Thyroid gland (tissue), 4 donors: Measurements from ENCODE around the gene CCDC92.

Source experiments
- CTCF ChIP-seq, 6 experiments: fragments of 200-600 bp in 3 of 6; fragments of 450-650 bp in 3 of 6; sonication (generic) in 3 of 6; IDR thresholded peaks; one replicate each; pipeline ENCODE4 v1.5.1; 2016 to 2019; ENCODE audit warnings: antibody characterized with exemption in 6 of 6, mild to moderate bottlenecking in 2 of 6, inconsistent platforms in 1 of 6, moderate library complexity in 1 of 6
- POLR2A ChIP-seq, 2 donors: fragments of 450-650 bp; IDR thresholded peaks; one replicate each; pipeline ENCODE4 v1.6.1; 2017; ENCODE audit warnings: antibody characterized with exemption in 2 of 2, mild to moderate bottlenecking in 2 of 2, moderate library complexity in 1 of 2

GRCh38 chr12:123961585-123962345 is 10.9 kb downstream of the CCDC92 start:
- TF ChIP-seq CTCF (IDR thresholded peaks at IDR 0.05), result no peak
- no peak for TF ChIP-seq POLR2A (IDR thresholded peaks at IDR 0.05)
